A549 (cell line): ENCODE measurements around the gene CHPF.

Experiments used
- CTCF ChIP-seq: fragments of >200 bp; sonication (Bioruptor Twin); formaldehyde crosslinking; IDR thresholded peaks from 3 replicates; pipeline ENCODE4 v1.5.1; 2016
- EHMT2 ChIP-seq: fragments of 200-600 bp; sonication (generic); IDR thresholded peaks from 2 replicates; pipeline ENCODE4 v1.6.1; 2016; ENCODE audit warnings: antibody characterized with exemption, low read depth, mild to moderate bottlenecking, moderate library complexity
- EP300 ChIP-seq, 2 experiments: fragments of >200 bp; sonication (Bioruptor Twin); formaldehyde crosslinking; IDR thresholded peaks; 2 replicates in 1 of 2; 3 replicates in 1 of 2; pipeline ENCODE4 v1.6.1; 2016 to 2017
- HDAC2 ChIP-seq: fragments of 200-600 bp; sonication (generic); IDR thresholded peaks from 2 replicates; pipeline ENCODE4 v1.6.1; 2016
- POLR2A ChIP-seq: IDR thresholded peaks from 2 replicates; pipeline ENCODE4 v1.6.1; 2012; ENCODE audit warnings: mild to moderate bottlenecking, low read length

DNA sequence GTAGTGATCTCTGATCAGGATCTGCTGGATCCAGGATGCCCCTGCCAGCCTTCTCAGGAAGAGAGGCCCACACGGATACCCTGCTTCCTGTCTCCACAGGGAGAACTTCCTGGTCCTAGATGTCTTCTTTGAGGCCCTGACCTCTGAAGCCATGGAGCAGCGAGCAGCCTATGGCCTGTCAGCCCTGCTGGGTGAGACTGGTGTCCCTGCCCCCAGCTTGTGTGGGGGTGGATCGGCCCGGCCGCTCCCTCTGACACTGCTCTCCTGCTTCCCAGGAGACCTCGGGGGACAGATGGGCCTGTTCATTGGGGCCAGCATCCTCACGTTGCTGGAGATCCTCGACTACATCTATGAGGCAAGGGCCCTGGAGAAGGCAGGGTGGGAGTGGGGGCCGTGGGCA is 6.6 kb downstream of the CHPF start:
- no peak for TF ChIP-seq CTCF
- TF ChIP-seq EHMT2: no peak
- TF ChIP-seq HDAC2: no peak
- TF ChIP-seq POLR2A: no peak
- TF ChIP-seq EP300 (IDR thresholded peaks at IDR 0.05): no peak
